ENCODE data around the gene LRRC61.

DNA sequence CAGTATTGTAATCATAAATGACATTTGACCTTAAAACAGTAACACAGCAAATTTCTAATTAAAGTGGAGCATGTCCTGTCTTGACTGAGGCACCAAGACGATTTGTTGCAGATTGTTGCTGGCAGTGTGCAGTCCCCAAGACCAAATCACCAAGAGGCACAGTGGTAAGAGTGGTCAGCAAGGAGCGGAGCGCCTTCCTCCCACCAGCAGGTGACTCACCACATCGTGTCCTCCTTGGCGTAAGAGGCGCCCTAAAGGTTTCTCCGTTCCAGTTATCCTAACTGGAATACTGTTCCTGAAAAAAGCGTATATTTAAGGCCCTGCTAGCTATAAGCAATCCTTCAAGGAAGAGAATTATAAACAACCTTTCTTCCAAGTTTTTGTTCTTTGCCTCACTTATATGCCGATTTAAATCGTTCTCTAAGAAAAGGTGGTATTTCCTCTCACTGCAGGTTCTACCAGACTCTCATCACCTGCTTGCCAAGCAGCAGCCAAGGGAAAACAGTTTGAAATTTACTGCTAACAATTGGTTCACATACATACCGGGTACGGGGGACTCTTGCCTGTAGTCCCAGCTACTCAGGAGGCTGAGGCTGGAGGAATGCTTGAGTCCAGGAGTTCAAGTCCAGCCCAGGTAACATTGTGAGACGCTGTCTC lies 34.7 kb downstream of the LRRC61 start:
- no peak for TF ChIP-seq POLR2A (IDR thresholded peaks at IDR 0.05)
- TF ChIP-seq POLR2AphosphoS5 (IDR thresholded peaks at IDR 0.05), result no peak
- TF ChIP-seq CTCF (IDR thresholded peaks at IDR 0.05 in 8 of 11, conservative IDR thresholded peaks at IDR 0.05 in 3 of 11), result no peak
